IMR-90 (cell line): ENCODE results near the gene AREL1. TPM values are rescaled to one million over a fixed set of nuclear protein-coding genes. Genes with fewer than 3 reads are reported as not detected.
A peak's percentile ranks its signal among the peaks of the same experiment; 100 is the strongest.

Source experiments
- ATAC-seq: fragments of 200-7000 bp; cut with Tn5 transposase; 2 replicates; pipeline ENCODE4 v1.9.1; 2020; ENCODE audit warnings: low read depth, mild to moderate bottlenecking, moderate library complexity
- BruUV-seq: library from RNA; stranded (reverse); fragments of 400-500 nt; replicated peaks from 2 replicates; lab custom pipeline; 2021; lab: Mats Ljungman, UMichigan
- CTCF ChIA-PET: fragments of 300-600 bp; formaldehyde crosslinking; extraction: SDS; loops from one replicate; lab custom pipeline; 2021; ENCODE audit warnings: antibody characterized with exemption; lab: Yijun Ruan, JAX
- POLR2A ChIA-PET: fragments of 300-600 bp; sonication (Branson Sonifier 250); formaldehyde crosslinking; loops from one replicate; lab custom pipeline; 2022; ENCODE audit warnings: antibody characterized with exemption; ENCODE audit not compliant: unreplicated experiment; lab: Charles Lee
- DNase-seq: peaks from one replicate; pipeline ENCODE4 v3.0.0; 2013
- H2AFZ ChIP-seq: replicated peaks from 2 replicates; pipeline ENCODE3; 2013; ENCODE audit warnings: low read length, mild to moderate bottlenecking; ENCODE audit not compliant: poor library complexity
- H2AK5ac ChIP-seq: 2 replicates; pipeline ENCODE4 v1.6.1; 2013; ENCODE audit warnings: low read depth, low read length, inconsistent platforms
- H2AK9ac ChIP-seq: replicated peaks from 2 replicates; pipeline ENCODE3; 2013; ENCODE audit warnings: mild to moderate bottlenecking, low read depth, low read length, moderate library complexity; ENCODE audit not compliant: poor library complexity
- H2BK120ac ChIP-seq: 2 replicates; pipeline ENCODE4 v1.6.1; 2013; ENCODE audit warnings: low read depth, low read length, inconsistent platforms
- H2BK15ac ChIP-seq: 3 replicates; pipeline ENCODE4 v1.6.1; 2013; ENCODE audit warnings: low read depth, low read length, inconsistent platforms
- H2BK20ac ChIP-seq: 2 replicates; pipeline ENCODE4 v1.6.1; 2013; ENCODE audit warnings: low read depth, mild to moderate bottlenecking, inconsistent platforms, low read length, moderate library complexity
- H2BK5ac ChIP-seq: 2 replicates; pipeline ENCODE4 v1.6.1; 2013; ENCODE audit warnings: mild to moderate bottlenecking, low read depth, low read length, inconsistent platforms; ENCODE audit not compliant: poor library complexity, severe bottlenecking
- H3K14ac ChIP-seq: replicated peaks from 2 replicates; pipeline ENCODE4 v1.6.1; 2013; ENCODE audit warnings: low read depth, low read length, inconsistent platforms
- H3K18ac ChIP-seq: 2 replicates; pipeline ENCODE4 v1.6.1; 2013; ENCODE audit warnings: low read depth, low read length, control low read depth
- H3K23ac ChIP-seq: 2 replicates; pipeline ENCODE4 v1.6.1; 2013; ENCODE audit warnings: low read depth, low read length, inconsistent platforms
- H3K27ac ChIP-seq: 2 replicates; pipeline ENCODE4 v1.5.1; 2013; ENCODE audit warnings: mild to moderate bottlenecking, control low read depth, low read length; ENCODE audit not compliant: insufficient read depth
- H3K27me3 ChIP-seq: 2 replicates; pipeline ENCODE4 v1.6.1; 2013; ENCODE audit warnings: low read length; ENCODE audit not compliant: control insufficient read depth, insufficient read depth
- H3K36me3 ChIP-seq: 2 replicates; pipeline ENCODE4 v1.6.1; 2013; ENCODE audit warnings: low read length, mixed read lengths; ENCODE audit not compliant: control insufficient read depth, insufficient read depth
- H3K4ac ChIP-seq: 2 replicates; pipeline ENCODE4 v1.6.1; 2013; ENCODE audit warnings: low read depth, low read length, inconsistent platforms
- H3K4me1 ChIP-seq: 2 replicates; pipeline ENCODE4 v1.6.1; 2013; ENCODE audit warnings: low read length, mixed read lengths; ENCODE audit not compliant: control insufficient read depth, insufficient read depth
- H3K4me2 ChIP-seq: 2 replicates; pipeline ENCODE4 v1.6.1; 2013; ENCODE audit warnings: low read depth, mild to moderate bottlenecking, control low read depth, low read length, moderate library complexity
- H3K4me3 ChIP-seq: 2 replicates; pipeline ENCODE4 v1.5.1; 2013; ENCODE audit warnings: low read depth, mild to moderate bottlenecking, control low read depth, low read length, moderate library complexity; ENCODE audit not compliant: insufficient read depth
- H3K56ac ChIP-seq: 2 replicates; pipeline ENCODE4 v1.6.1; 2013; ENCODE audit warnings: low read length, inconsistent platforms; ENCODE audit not compliant: insufficient read depth; ENCODE audit errors: extremely low read depth
- H3K79me1 ChIP-seq, 2 experiments: 2 replicates each; pipeline ENCODE4 v1.6.1; 2013; ENCODE audit warnings: low read length in 2 of 2, inconsistent platforms in 1 of 2, low read depth in 1 of 2
- H3K9ac ChIP-seq: 2 replicates; pipeline ENCODE4 v1.6.1; 2013; ENCODE audit warnings: low read depth, low read length, control low read depth
- H3K9me1 ChIP-seq: 2 replicates; pipeline ENCODE4 v1.6.1; 2013; ENCODE audit warnings: low read length, inconsistent platforms; ENCODE audit not compliant: insufficient read depth
- H3K9me3 ChIP-seq: 2 replicates; pipeline ENCODE4 v1.6.1; 2013; ENCODE audit warnings: low read length; ENCODE audit not compliant: control insufficient read depth, insufficient read depth
- H4K20me1 ChIP-seq: 2 replicates; pipeline ENCODE4 v1.6.1; 2013; ENCODE audit warnings: low read length, inconsistent platforms; ENCODE audit not compliant: insufficient read depth
- H4K5ac ChIP-seq: 2 replicates; pipeline ENCODE4 v1.6.1; 2013; ENCODE audit warnings: mild to moderate bottlenecking, low read depth, low read length, control low read depth
- H4K8ac ChIP-seq, 2 experiments: 2 replicates each; pipeline ENCODE4 v1.6.1; 2013; ENCODE audit warnings: low read depth in 2 of 2, low read length in 2 of 2, control low read depth in 1 of 2, inconsistent platforms in 1 of 2
- H4K91ac ChIP-seq: 2 replicates; pipeline ENCODE4 v1.6.1; 2013; ENCODE audit warnings: low read depth, low read length, inconsistent platforms; ENCODE audit not compliant: insufficient read depth
- BHLHE40 ChIP-seq: fragments of 150-350 bp; IDR thresholded peaks from 2 replicates; pipeline ENCODE4 v1.6.1; 2016; ENCODE audit warnings: mild to moderate bottlenecking, low read depth, low read length
- CEBPB ChIP-seq: IDR thresholded peaks from 2 replicates; pipeline ENCODE4 v1.6.1; 2012; ENCODE audit warnings: low read depth, low read length, improper control_type of control experiment
- CHD1 ChIP-seq: IDR thresholded peaks from 2 replicates; pipeline ENCODE4 v1.6.1; 2012; ENCODE audit warnings: low read depth, low read length, improper control_type of control experiment
- FOS ChIP-seq: fragments of 150-350 bp; IDR thresholded peaks from 2 replicates; pipeline ENCODE4 v1.6.1; 2016; ENCODE audit warnings: low read depth, low read length
- MAFK ChIP-seq: IDR thresholded peaks from 2 replicates; pipeline ENCODE4 v1.6.1; 2012; ENCODE audit warnings: low read depth, low read length, improper control_type of control experiment
- MAZ ChIP-seq: IDR thresholded peaks from 2 replicates; pipeline ENCODE4 v1.6.1; 2012; ENCODE audit warnings: low read depth, mild to moderate bottlenecking, low read length, improper control_type of control experiment, moderate library complexity, borderline replicate concordance
- MXI1 ChIP-seq: IDR thresholded peaks from 2 replicates; pipeline ENCODE4 v1.6.1; 2012; ENCODE audit warnings: low read depth, mild to moderate bottlenecking, low read length, moderate library complexity, borderline replicate concordance
- NFE2L2 ChIP-seq: fragments of 150-350 bp; IDR thresholded peaks from 2 replicates; pipeline ENCODE4 v1.6.1; 2016; ENCODE audit warnings: low read depth, mild to moderate bottlenecking, low read length
- POLR2A ChIP-seq: IDR thresholded peaks from 2 replicates; pipeline ENCODE4 v1.6.1; 2012; ENCODE audit warnings: mild to moderate bottlenecking, low read depth, low read length
- RAD21 ChIP-seq: IDR thresholded peaks from 2 replicates; pipeline ENCODE4 v1.6.1; 2012; ENCODE audit warnings: low read length, improper control_type of control experiment
- RCOR1 ChIP-seq: IDR thresholded peaks from 2 replicates; pipeline ENCODE4 v1.6.1; 2012; ENCODE audit warnings: mild to moderate bottlenecking, low read length, improper control_type of control experiment; ENCODE audit not compliant: insufficient replicate concordance
- RFX5 ChIP-seq: IDR thresholded peaks from 2 replicates; pipeline ENCODE4 v1.8.0; 2012; ENCODE audit warnings: low read depth, mild to moderate bottlenecking, low read length, moderate library complexity
- SMC3 ChIP-seq: fragments of 150-350 bp; IDR thresholded peaks from 2 replicates; pipeline ENCODE4 v1.6.1; 2016; ENCODE audit warnings: low read depth, mild to moderate bottlenecking, antibody characterized with exemption, low read length, moderate library complexity
- WGBS, 2 experiments: methylation state at CpG; one replicate each; pipeline versions ENCODE4 v1.1.5 to v1.1.7; 2013; ENCODE audit warnings: missing lambda C conversion rate in 2 of 2; ENCODE audit not compliant: insufficient read length in 1 of 2; ENCODE audit errors: extremely low coverage in 2 of 2; 5-methylcytosine and 5-hydroxymethylcytosine counted together
- dilution Hi-C: fragments of 300-500 bp; cut with HindIII; formaldehyde crosslinking; loops from one replicate; pipeline ENCODE4 v1.14.3; 2018; ENCODE audit warnings: low sequenced_read_pairs; ENCODE audit not compliant: unreplicated experiment
- in situ Hi-C: fragments of 300-500 bp; cut with MboI; formaldehyde crosslinking; loops from 3 replicates; pipeline ENCODE4 v1.14.3; 2019; ENCODE audit warnings: low sequenced_read_pairs, inconsistent platforms, mixed read lengths
- intact Hi-C: fragments of 100-400 bp; cut with micrococcal nuclease; formaldehyde crosslinking; loops from 2 replicates; pipeline ENCODE4 v1.10.0; 2022
- polyA plus RNA-seq, 3 experiments: library from polyadenylated mRNA; depleted of rRNA; stranded (reverse); fragments of >200 nt; gene quantifications; 2 replicates each; pipeline ENCODE4 v1.2.3, GENCODE V29; 2012; ENCODE audit warnings: low replicate concordance in 1 of 3
- total RNA-seq: library from RNA; depleted of rRNA; stranded (reverse); fragments of >200 nt; gene quantifications from 2 replicates; pipeline ENCODE4 v1.2.3, GENCODE V29; 2012
- TF ChIP-seq, protein P1 (sequence below): fragments of 150-350 bp; IDR thresholded peaks from 2 replicates; pipeline ENCODE4 v1.6.1; 2016; ENCODE audit warnings: low read depth, mild to moderate bottlenecking, low read length, moderate library complexity, borderline replicate concordance
- TF ChIP-seq, protein P2 (sequence below): conservative IDR thresholded peaks from 2 replicates; pipeline ENCODE4 v1.5.1; 2012; ENCODE audit warnings: mild to moderate bottlenecking, low read depth, low read length, improper control_type of control experiment
- TF ChIP-seq, protein P3 (sequence below): fragments of 150-350 bp; IDR thresholded peaks from 2 replicates; pipeline ENCODE4 v1.6.1; 2017; ENCODE audit warnings: mild to moderate bottlenecking, antibody characterized with exemption, low read length, low read depth

AREL1 gene
- total and polyA plus RNA-seq, 2 of the 4 experiments (the other 2 are of a cell fraction) = 30.0 to 39.3 TPM

DNA sequence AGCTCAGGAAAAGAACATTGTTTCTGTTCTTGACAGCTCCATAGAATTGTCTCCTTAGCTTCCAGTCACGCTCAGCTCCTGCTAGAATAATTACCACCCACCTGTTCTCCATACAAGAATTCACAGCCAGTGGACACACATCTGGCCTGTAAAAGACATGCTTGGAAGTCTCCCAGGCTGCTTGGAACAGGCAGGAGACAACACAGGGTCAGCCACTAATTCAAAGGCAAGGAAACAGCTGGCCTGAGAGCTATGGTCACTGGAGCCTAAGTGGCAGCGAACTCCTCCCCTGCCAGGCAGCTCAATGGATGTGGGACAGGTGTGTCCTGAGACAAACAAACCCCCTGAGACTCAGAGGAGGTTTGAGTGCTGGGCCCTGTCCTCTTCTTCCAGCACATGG lies 77.9 kb downstream of the AREL1 start:
- no peaks in the 10 kb centered on the region for H3K36me3 ChIP-seq
- H3K14ac ChIP-seq = 0 out of 2 replicates have a peak overlapping the region, but pooled peaks have one; percentile 7
- no peak overlapping the region for H2AFZ ChIP-seq
- peak overlapping the region; percentile 12 for H2AK9ac ChIP-seq
- intact Hi-C loops (loop anchor here (1.0 kb wide), 1 partner anchor 16 kb away; no protein-coding TSS in a partner anchor), dilution Hi-C loops (no loop called here), in situ Hi-C loops (no loop called here)
- no peak overlapping the region; the same call in 1 of the 2 replicates for H4K5ac ChIP-seq
- WGBS, 2 experiments = no CpG with 5 or more reads among the region's 2 CpGs
- no peaks in the 10 kb centered on the region for H3K27me3 ChIP-seq
- no peak overlapping the region for H4K91ac ChIP-seq
- DNase-seq = no peak
- no TSS peak for BruUV-seq
- H3K4me3 ChIP-seq = no peak overlapping the region
- H2BK5ac ChIP-seq = no peak overlapping the region
- ATAC-seq = no peak
- no peaks in the 10 kb centered on the region for H3K9me3 ChIP-seq
- H3K4me2 ChIP-seq = no peak overlapping the region
- ChIA-PET POLR2A (no interaction called here), CTCF (interaction anchor here (0.6 kb wide), 1 partner anchor 128 kb away, joined by 4 read pairs; no protein-coding TSS in a partner anchor)
- H2BK15ac ChIP-seq = peak overlapping the region; percentile 12; the same call in 1 of the 3 replicates
- no peaks in the 10 kb centered on the region for H4K20me1 ChIP-seq
- no peak overlapping the region for H3K9ac ChIP-seq
- peak overlapping the region; percentile 25; the same call in 1 of the 2 replicates for H2AK5ac ChIP-seq
- no peak overlapping the region for H3K23ac ChIP-seq
- 0 out of 2 replicates have a peak overlapping the region, but pooled peaks have one; percentile 33 for H2BK20ac ChIP-seq
- no peak overlapping the region for H4K8ac ChIP-seq
- H3K56ac ChIP-seq = no peak overlapping the region
- H3K79me1 ChIP-seq = no peaks in the 10 kb centered on the region
- H3K4me1 ChIP-seq = peaks cover 34% of the 10 kb centered on the region
- H3K27ac ChIP-seq = no peak overlapping the region
- TF ChIP-seq BHLHE40 (no peak), CEBPB (no peak), FOS (no peak), POLR2A (no peak), RAD21 (no peak), RFX5 (no peak), NFE2L2 (no peak), RCOR1 (no peak), MAFK (no peak), MXI1 (no peak), MAZ (no peak), SMC3 (no peak), CHD1 (no peak)
- TF ChIP-seq, protein P1, sequence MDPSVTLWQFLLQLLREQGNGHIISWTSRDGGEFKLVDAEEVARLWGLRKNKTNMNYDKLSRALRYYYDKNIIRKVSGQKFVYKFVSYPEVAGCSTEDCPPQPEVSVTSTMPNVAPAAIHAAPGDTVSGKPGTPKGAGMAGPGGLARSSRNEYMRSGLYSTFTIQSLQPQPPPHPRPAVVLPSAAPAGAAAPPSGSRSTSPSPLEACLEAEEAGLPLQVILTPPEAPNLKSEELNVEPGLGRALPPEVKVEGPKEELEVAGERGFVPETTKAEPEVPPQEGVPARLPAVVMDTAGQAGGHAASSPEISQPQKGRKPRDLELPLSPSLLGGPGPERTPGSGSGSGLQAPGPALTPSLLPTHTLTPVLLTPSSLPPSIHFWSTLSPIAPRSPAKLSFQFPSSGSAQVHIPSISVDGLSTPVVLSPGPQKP = no peak
- TF ChIP-seq, protein P2, sequence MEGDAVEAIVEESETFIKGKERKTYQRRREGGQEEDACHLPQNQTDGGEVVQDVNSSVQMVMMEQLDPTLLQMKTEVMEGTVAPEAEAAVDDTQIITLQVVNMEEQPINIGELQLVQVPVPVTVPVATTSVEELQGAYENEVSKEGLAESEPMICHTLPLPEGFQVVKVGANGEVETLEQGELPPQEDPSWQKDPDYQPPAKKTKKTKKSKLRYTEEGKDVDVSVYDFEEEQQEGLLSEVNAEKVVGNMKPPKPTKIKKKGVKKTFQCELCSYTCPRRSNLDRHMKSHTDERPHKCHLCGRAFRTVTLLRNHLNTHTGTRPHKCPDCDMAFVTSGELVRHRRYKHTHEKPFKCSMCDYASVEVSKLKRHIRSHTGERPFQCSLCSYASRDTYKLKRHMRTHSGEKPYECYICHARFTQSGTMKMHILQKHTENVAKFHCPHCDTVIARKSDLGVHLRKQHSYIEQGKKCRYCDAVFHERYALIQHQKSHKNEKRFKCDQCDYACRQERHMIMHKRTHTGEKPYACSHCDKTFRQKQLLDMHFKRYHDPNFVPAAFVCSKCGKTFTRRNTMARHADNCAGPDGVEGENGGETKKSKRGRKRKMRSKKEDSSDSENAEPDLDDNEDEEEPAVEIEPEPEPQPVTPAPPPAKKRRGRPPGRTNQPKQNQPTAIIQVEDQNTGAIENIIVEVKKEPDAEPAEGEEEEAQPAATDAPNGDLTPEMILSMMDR = no peak
- TF ChIP-seq, protein P3, sequence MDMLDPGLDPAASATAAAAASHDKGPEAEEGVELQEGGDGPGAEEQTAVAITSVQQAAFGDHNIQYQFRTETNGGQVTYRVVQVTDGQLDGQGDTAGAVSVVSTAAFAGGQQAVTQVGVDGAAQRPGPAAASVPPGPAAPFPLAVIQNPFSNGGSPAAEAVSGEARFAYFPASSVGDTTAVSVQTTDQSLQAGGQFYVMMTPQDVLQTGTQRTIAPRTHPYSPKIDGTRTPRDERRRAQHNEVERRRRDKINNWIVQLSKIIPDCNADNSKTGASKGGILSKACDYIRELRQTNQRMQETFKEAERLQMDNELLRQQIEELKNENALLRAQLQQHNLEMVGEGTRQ = no peak
- H3K18ac ChIP-seq = peak overlapping the region; percentile 37; the same call in 1 of the 2 replicates
- peaks cover 13% of the 10 kb centered on the region for H3K9me1 ChIP-seq
- 0 out of 2 replicates have a peak overlapping the region, but pooled peaks have one; percentile 31 for H3K4ac ChIP-seq
- H2BK120ac ChIP-seq = no peak overlapping the region; the same call in 1 of the 2 replicates
